K562 (cell line): ENCODE measurements around the gene ANKRD10. TPM values are rescaled to one million over a fixed set of nuclear protein-coding genes. Genes with fewer than 3 reads are reported as not detected.

Experiments used
- ATAC-seq: fragments of 200-7000 bp; cut with Tn5 transposase; 3 replicates; pipeline ENCODE4 v1.9.1; 2020; ENCODE audit warnings: moderate library complexity
- BruUV-seq: library from RNA; stranded (reverse); fragments of 400-500 nt; replicated peaks from 2 replicates; lab custom pipeline; 2021; lab: Mats Ljungman, UMichigan
- CTCF ChIA-PET: fragments of 300-600 bp; formaldehyde crosslinking; extraction: SDS; loops from one replicate; lab custom pipeline; 2021; ENCODE audit warnings: low intra/inter-chr PET ratio; lab: Yijun Ruan, JAX
- POLR2A ChIA-PET: fragments of 300-600, 350-650 bp; sonication (Branson Sonifier 250); formaldehyde crosslinking; extraction: SDS; loops from one replicate; lab custom pipeline; 2021; ENCODE audit warnings: antibody characterized with exemption, inconsistent platforms; lab: Yijun Ruan, JAX
- DNase-seq, 4 experiments: peaks; one replicate each; pipeline versions ENCODE4 v3.0.0 to v3.0.0-alpha.2; 2011 to 2018; ENCODE audit warnings: low spot score in 3 of 4, mixed read lengths in 3 of 4; ENCODE audit errors: extremely low read depth in 1 of 4
- FAIRE-seq: peaks from 2 replicates; lab custom pipeline; 2011; peaks lifted over from hg19 to GRCh38; lab: Jason Lieb, UNC
- H2AFZ ChIP-seq: 2 replicates; pipeline ENCODE4 v1.6.0; 2011; ENCODE audit warnings: low read depth, low read length, control low read depth, inconsistent platforms
- H3K27ac ChIP-seq: fragments of 200-600 bp; 3 replicates; pipeline ENCODE4 v1.8.0; 2011; ENCODE audit warnings: low read depth, mild to moderate bottlenecking, control low read depth, inconsistent platforms, low read length, moderate library complexity, mixed read lengths; ENCODE audit errors: extremely low read depth
- H3K27me3 ChIP-seq, 2 experiments: fragments of 300-600 bp in 1 of 2; 2 replicates in 1 of 2; 3 replicates in 1 of 2; pipeline versions ENCODE4 v1.6.0 to v1.8.0; 2011; ENCODE audit warnings: inconsistent platforms in 2 of 2, low read length in 2 of 2, mild to moderate bottlenecking in 1 of 2, mixed read lengths in 1 of 2, moderate library complexity in 1 of 2; ENCODE audit not compliant: control insufficient read depth in 2 of 2, insufficient read depth in 2 of 2
- H3K36me3 ChIP-seq: fragments of 300-600 bp; 3 replicates; pipeline ENCODE4 v1.8.0; 2011; ENCODE audit warnings: mild to moderate bottlenecking, low read length, inconsistent platforms; ENCODE audit not compliant: control insufficient read depth, insufficient read depth
- H3K4me1 ChIP-seq, 2 experiments: fragments of 200-600 bp in 1 of 2; replicated peaks in 1 of 2; 2 replicates in 1 of 2; 3 replicates in 1 of 2; pipeline versions ENCODE4 v1.5.1 to v1.8.0; 2011; ENCODE audit warnings: inconsistent platforms in 2 of 2, low read length in 2 of 2, mild to moderate bottlenecking in 1 of 2, mixed read lengths in 1 of 2, moderate library complexity in 1 of 2; ENCODE audit not compliant: control insufficient read depth in 2 of 2, insufficient read depth in 2 of 2
- H3K4me2 ChIP-seq: 2 replicates; pipeline ENCODE4 v1.6.1; 2011; ENCODE audit warnings: low read length, control low read depth, inconsistent platforms, mixed read lengths; ENCODE audit not compliant: insufficient read depth
- H3K4me3 ChIP-seq: fragments of 200-600 bp; sonication (generic), shearing (Covaris generic); 2 replicates; pipeline ENCODE4 v1.5.1; 2016; ENCODE audit warnings: control low read depth, inconsistent platforms
- H3K79me2 ChIP-seq: fragments of 200-600 bp; 3 replicates; pipeline ENCODE4 v1.8.0; 2011; ENCODE audit warnings: low read length, inconsistent platforms; ENCODE audit not compliant: control insufficient read depth, insufficient read depth
- H3K9ac ChIP-seq, 2 experiments: 2 replicates each; pipeline versions ENCODE4 v1.6.0 to v1.6.1; 2011; ENCODE audit warnings: low read depth in 2 of 2, low read length in 2 of 2, control low read depth in 1 of 2, inconsistent platforms in 1 of 2, mild to moderate bottlenecking in 1 of 2, mixed read lengths in 1 of 2; ENCODE audit not compliant: insufficient read depth in 1 of 2
- H3K9me1 ChIP-seq: one replicate; pipeline ENCODE4 v1.6.0; 2011; ENCODE audit warnings: inconsistent platforms, mild to moderate bottlenecking, low read length, moderate library complexity; ENCODE audit not compliant: control insufficient read depth, insufficient read depth
- H3K9me3 ChIP-seq: replicated peaks from 2 replicates; pipeline ENCODE4 v1.5.1; 2011; ENCODE audit warnings: low read depth, low read length, inconsistent platforms; ENCODE audit not compliant: control insufficient read depth, insufficient read depth
- H4K20me1 ChIP-seq: replicated peaks from 2 replicates; pipeline ENCODE4 v1.6.1; 2011; ENCODE audit warnings: low read length, inconsistent platforms, mixed read lengths; ENCODE audit not compliant: control insufficient read depth, insufficient read depth
- WGBS: fragments of 100-300 bp; shearing (Covaris generic); methylation state at CpG from one replicate; pipeline ENCODE4 v1.1.6; 2016; ENCODE audit warnings: low coverage, mixed read lengths; ENCODE audit not compliant: insufficient coverage; ENCODE audit errors: missing lambda C conversion rate; 5-methylcytosine and 5-hydroxymethylcytosine counted together
- in situ Hi-C: fragments of 300-500 bp; cut with MboI; formaldehyde crosslinking; loops from 4 replicates; pipeline ENCODE4 v1.15.0; 2018; ENCODE audit warnings: inconsistent platforms, mixed read lengths
- intact Hi-C: fragments of 100-400 bp; cut with micrococcal nuclease; formaldehyde crosslinking; loops from 2 replicates; pipeline ENCODE4 v1.14.2; 2022
- polyA plus RNA-seq, 8 experiments: library from polyadenylated mRNA; depleted of rRNA in 4 of 8; stranded (reverse) in 5 of 8; unstranded in 3 of 8; fragments of >200 nt; fragmentation: Nextera tagmentation in 2 of 8; fragmentation: Illumina TruSeq in 1 of 8; extraction: Ambion mirVana in 2 of 8; extraction: Trizol in 1 of 8; gene quantifications; 2 replicates each; pipeline versions ENCODE4 v1.2.1 to v1.2.3, GENCODE V29; 2011 to 2014; ENCODE audit warnings: inconsistent platforms in 1 of 8, missing spikeins in 1 of 8
- total RNA-seq, 7 experiments: library from RNA; depleted of rRNA in 6 of 7; stranded (reverse); fragments of >200 nt in 6 of 7; fragmentation: Illumina TruSeq in 2 of 7; extraction: Trizol in 2 of 7; gene quantifications; 2 replicates each; pipeline versions ENCODE4 v1.2.1 to v1.2.3, GENCODE V29; 2011 to 2021; ENCODE audit warnings: low replicate concordance in 1 of 7
- TF ChIP-seq, protein P1 (sequence below): IDR thresholded peaks from 2 replicates; pipeline ENCODE4 v1.6.1; 2016; ENCODE audit warnings: missing genetic modification characterization, missing compliant biosample characterization
- TF ChIP-seq, protein P2 (sequence below): fragments of 250-450 bp; sonication (Bioruptor Pico); IDR thresholded peaks from 2 replicates; pipeline ENCODE4 v1.5.0; 2021; ENCODE audit warnings: mild to moderate bottlenecking, borderline replicate concordance

Gene ANKRD10
- total and polyA plus RNA-seq, 9 of the 15 experiments (the other 6 are each of a cell fraction or from before 2014, with no cell fraction given), result 21.7 to 183 (median 45.0) TPM

DNA sequence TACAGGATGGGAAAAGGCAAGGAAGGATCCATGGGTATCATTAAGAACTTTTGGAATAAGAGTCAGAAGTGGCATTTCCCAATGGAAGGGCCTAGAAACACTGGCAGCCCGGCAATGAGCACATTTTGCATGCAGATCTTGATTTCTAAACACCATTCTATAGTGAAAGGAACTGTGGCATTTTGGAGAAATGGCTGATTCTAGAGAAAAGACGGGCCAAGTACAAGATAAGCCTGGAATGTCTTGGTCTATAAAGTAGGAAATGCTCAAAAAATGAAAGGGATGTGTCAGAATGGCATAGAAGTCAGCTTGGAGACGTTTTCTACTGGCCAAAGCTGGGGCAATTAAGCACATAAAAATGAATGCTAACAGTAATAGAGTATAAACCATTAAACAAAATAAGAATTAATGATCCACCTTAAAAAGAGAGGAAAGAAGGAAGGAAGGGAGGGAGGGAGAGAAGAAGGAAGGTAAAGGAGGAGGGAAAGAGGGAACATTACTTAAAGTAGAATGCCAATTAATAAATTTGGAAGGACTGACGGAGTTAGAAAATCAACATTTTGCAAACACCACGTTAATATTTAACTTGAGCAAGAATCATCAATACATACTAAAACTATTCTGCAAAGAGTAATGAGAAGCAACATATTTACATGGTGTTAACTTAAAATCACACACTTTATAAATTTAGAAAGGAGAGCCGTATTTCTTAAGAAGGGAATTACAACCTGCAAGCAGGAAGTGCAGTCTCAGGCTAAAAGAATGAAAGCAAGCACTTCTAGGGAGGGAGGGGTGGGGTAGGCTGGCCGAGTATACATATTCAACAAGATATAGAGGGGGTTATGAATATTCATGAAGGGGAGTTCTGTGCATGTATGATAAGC lies 78.9 kb downstream of the ANKRD10 start:
- BruUV-seq, result no TSS peak
- H3K79me2 ChIP-seq, result no peaks in the 10 kb centered on the region
- FAIRE-seq, result no peak
- POLR2A ChIA-PET, result no interaction called here
- TF ChIP-seq, protein P1, sequence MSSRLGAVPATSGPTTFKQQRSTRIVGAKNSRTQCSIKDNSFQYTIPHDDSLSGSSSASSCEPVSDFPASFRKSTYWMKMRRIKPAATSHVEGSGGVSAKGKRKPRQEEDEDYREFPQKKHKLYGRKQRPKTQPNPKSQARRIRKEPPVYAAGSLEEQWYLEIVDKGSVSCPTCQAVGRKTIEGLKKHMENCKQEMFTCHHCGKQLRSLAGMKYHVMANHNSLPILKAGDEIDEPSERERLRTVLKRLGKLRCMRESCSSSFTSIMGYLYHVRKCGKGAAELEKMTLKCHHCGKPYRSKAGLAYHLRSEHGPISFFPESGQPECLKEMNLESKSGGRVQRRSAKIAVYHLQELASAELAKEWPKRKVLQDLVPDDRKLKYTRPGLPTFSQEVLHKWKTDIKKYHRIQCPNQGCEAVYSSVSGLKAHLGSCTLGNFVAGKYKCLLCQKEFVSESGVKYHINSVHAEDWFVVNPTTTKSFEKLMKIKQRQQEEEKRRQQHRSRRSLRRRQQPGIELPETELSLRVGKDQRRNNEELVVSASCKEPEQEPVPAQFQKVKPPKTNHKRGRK (tag), result peak; percentile 65
- TF ChIP-seq, protein P2, sequence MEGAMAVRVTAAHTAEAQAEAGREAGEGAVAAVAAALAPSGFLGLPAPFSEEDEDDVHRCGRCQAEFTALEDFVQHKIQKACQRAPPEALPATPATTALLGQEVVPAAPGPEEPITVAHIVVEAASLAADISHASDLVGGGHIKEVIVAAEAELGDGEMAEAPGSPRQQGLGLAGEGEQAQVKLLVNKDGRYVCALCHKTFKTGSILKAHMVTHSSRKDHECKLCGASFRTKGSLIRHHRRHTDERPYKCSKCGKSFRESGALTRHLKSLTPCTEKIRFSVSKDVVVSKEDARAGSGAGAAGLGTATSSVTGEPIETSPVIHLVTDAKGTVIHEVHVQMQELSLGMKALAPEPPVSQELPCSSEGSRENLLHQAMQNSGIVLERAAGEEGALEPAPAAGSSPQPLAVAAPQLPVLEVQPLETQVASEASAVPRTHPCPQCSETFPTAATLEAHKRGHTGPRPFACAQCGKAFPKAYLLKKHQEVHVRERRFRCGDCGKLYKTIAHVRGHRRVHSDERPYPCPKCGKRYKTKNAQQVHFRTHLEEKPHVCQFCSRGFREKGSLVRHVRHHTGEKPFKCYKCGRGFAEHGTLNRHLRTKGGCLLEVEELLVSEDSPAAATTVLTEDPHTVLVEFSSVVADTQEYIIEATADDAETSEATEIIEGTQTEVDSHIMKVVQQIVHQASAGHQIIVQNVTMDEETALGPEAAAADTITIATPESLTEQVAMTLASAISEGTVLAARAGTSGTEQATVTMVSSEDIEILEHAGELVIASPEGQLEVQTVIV (CRISPR knock-in tag), result no peak
- TF ChIP-seq, all 486 proteins: peak for 1
- Histone ChIP-seq H3K9me1 (no peaks in the 10 kb centered on the region), H3K27me3 (peaks cover 8 to 31% of the 10 kb centered on the region in 2 experiments; a peak in 4 of 5 replicates), H3K9ac (no peak overlapping the region), H2AFZ (no peak overlapping the region), H3K4me1 (no peaks in the 10 kb centered on the region; a peak in 1 of 5 replicates), H4K20me1 (no peaks in the 10 kb centered on the region), H3K36me3 (no peaks in the 10 kb centered on the region), H3K4me3 (no peak overlapping the region), H3K9me3 (no peaks in the 10 kb centered on the region), H3K4me2 (no peak overlapping the region), H3K27ac (no peak overlapping the region)
- ATAC-seq (no peak), DNase-seq (no peak)
- CTCF ChIA-PET, result no interaction called here
- intact Hi-C loops, result loop anchor here (10.0 kb wide), 1 partner anchor 219 kb away; no protein-coding TSS in a partner anchor
- in situ Hi-C loops, result loop anchor here (10.0 kb wide), 1 partner anchor 89 kb away; no protein-coding TSS in a partner anchor
- WGBS, result 7% methylated on average over 6 of the region's 7 CpGs
